ENCODE measurements around the gene TMEM132D. TPM values are rescaled to one million over a fixed set of nuclear protein-coding genes. Genes with fewer than 3 reads are reported as not detected.
"Not testable (repeated sequence)": the region's sequence is repeated elsewhere in the genome, so short reads cannot be mapped to it uniquely, and the experiment has no call there.

Gene TMEM132D
- total RNA-seq, 1 donor from 2014 or later: not detected

- no peak for DNase-seq (ENCODE audit: low spot score)
These were observed 833.9 kb downstream of the TMEM132D start for GRCh38 chr12:129069886-129070285.

DNA sequence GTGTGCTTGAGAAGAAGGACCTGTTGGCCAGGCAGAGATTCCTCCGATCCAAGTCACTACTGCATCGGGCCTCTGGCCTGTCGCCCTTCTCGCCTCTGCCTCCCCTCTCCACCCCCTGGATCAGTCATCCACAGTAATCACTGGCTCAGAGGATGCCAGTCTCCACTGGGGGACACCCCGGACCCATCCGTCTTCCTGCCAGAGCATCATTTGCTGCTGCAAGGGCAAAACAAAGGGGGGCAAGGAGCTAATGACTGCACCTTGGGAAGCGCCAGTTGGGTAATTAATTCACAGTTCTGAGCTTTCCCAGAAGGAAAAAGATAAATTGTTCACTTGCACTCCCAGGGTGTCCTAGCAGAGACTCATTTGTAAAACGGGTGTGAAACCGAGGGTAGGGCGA, 835.1 kb downstream of the TMEM132D start:
- no peak for DNase-seq (ENCODE audit: low spot score)

GRCh38 chr12:129067491-129067890, 836.3 kb downstream of the TMEM132D start:
- no peak for DNase-seq (ENCODE audit: low spot score)

GRCh38 chr12:129064209-129064855, 839.5 kb downstream of the TMEM132D start:
- DNase-seq (ENCODE audit: low spot score): no peak

DNA sequence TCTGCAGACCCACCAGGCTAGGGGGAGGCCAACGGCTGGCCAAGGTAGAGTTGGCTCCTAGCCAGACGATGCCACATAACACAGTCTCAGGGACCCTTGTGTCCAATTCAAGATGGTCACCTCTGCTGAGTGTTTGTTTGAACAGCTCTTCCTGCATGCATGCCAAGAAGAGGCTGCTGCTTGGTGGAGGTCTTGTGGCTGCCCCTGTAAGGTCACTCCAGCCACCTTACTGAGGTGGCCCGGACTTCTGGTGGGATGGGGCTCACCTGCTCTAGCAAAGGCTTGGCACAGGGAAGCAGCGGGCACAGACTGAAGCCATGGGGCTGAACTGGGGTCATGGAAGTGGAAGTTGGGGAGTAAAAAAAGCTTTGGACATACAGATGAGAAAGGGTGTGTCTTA, 840.2 kb downstream of the TMEM132D start:
- no peak for DNase-seq (ENCODE audit: low spot score)

- no peak for DNase-seq (ENCODE audit: low spot score)
These were observed 850.6 kb downstream of the TMEM132D start for GRCh38 chr12:129053232-129053631.

GRCh38 chr12:129052373-129052772, 851.5 kb downstream of the TMEM132D start:
- DNase-seq (ENCODE audit: low spot score): no peak

DNA sequence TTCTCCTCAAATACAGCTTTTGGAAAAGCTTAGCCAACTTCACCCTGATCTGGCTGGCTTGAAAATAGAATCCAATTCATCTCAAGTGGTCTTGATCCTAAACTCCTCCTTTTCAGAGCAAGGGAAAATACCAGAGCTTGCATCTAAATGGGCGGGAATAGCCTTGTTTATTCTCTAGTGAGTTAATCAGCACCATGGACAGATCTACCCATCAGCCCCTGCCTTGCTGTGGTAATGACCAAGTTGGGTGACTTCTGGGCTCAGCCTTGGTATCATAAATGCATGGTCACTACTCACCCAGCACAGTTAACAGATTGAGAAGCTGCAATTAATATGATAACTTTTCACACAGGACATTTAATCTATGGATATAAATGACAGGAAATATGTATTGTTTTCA, 853.9 kb downstream of the TMEM132D start:
- DNase-seq (ENCODE audit: low spot score): no peak

- DNase-seq (ENCODE audit: low spot score): not testable (repeated sequence)
These were observed 860.5 kb downstream of the TMEM132D start for GRCh38 chr12:129043334-129043733.

GRCh38 chr12:129036135-129036534, 867.7 kb downstream of the TMEM132D start:
- DNase-seq (ENCODE audit: low spot score): no peak

- no peak for DNase-seq (ENCODE audit: low spot score)
These were observed 869.1 kb downstream of the TMEM132D start for GRCh38 chr12:129034558-129035289.

- DNase-seq (ENCODE audit: low spot score): no peak
These were observed 875.0 kb downstream of the TMEM132D start for GRCh38 chr12:129028844-129029243.

GRCh38 chr12:129025055-129025454, 878.8 kb downstream of the TMEM132D start:
- DNase-seq (ENCODE audit: low spot score): no peak

Measured in mucosa of gallbladder (tissue), 1 donor.